GM21529 (cell line): Measurements from ENCODE around the gene STAB2.
"Not testable (repeated sequence)": the region's sequence is repeated elsewhere in the genome, so short reads cannot be mapped to it uniquely, and the experiment has no call there.

Source experiments
- ATAC-seq: cut with Tn5 transposase; IDR thresholded peaks from one replicate; pipeline ENCODE4 v1.9.1; 2021; ENCODE audit not compliant: unreplicated experiment

The STAB2 gene

GRCh38 chr12:103801709-103802585 lies 214.9 kb downstream of the STAB2 start:
- no peak for ATAC-seq

GRCh38 chr12:103802586-103802886 lies 215.5 kb downstream of the STAB2 start:
- ATAC-seq = no peak

- ATAC-seq = no peak
Observed at GRCh38 chr12:103803847-103804246, 216.8 kb downstream of the STAB2 start.

DNA sequence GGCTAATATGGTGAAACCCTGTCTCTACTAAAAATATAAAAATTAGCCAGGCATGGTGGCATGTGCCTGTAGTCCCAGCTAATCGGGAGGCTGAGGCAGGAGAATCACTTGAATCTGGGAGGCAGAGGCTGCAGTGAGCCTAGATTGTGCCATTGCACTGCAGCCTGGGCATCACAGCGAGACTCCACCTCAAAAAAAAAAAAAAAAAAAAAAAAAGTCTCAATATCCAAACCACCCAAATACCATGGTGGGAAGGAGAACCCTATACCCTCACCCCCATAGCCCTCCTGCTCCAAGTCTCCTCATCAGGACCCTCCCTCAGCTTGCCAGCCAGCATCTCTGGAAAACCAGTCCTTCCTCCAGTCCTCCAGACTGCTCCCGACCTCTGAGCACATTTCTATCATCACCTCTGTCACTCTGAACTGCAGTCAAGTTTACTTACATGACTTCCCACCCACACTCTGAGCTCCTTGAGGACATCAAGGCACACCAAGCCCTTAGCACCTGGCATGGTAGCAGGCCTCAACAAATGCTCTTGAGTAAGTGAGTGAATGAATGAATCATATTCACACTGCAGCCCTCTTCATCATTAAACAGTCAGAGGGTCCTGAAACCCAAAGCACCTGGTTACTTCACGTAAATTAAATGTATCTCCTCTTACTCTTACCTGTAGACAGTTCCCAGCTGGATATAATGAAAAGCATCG lies 218.7 kb downstream of the STAB2 start:
- no peak for ATAC-seq

DNA sequence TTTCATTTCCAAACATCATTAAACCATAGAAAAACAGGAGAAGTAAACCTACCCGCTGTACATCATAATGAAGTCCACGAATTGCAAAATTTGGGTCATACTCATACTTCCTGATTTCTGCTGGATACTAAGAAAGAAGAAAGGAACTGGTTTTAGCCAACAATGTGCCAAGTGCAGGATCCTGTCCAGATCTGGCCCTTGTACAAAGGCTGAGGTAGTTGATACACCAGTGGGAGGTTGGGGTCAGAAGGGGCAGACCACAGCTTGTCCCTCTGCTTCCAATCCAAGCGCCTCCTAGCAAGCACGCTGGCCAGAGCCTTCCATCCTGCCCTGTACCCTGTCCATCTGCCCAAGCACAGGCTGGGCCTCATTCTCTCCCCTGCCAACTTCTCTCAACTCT lies 219.7 kb downstream of the STAB2 start:
- no peak for ATAC-seq

DNA sequence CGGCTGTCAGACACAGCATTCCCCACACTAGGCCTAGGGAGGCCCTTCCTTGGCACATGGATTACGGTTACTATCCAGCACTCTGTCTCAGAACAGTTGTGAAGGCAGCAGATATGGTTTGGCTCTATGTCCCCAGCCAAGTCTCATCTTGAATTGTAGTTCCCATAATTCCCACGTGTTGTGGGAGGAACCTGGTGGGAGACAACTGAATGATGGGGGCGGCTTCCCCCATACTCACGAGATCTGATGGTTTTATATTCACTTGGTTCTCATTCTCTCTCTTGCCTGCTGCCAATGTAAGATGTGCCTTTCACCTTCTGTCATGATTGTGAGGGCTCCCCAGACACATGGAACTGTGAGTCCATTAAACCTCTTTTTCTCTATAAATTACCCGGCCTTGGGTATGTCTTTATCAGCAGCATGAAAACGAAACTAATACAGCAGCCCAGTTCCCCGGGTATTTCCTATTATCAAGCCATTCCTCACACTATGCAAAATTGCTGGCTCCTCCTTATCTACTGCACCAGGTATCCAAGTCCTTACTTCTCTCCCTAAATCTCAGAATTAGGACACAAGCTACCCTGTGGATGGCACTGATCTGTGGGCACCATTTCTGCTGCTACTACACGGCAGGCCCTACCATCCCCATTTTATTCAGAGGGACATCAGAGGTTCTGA lies 220.6 kb downstream of the STAB2 start:
- ATAC-seq = no peak

DNA sequence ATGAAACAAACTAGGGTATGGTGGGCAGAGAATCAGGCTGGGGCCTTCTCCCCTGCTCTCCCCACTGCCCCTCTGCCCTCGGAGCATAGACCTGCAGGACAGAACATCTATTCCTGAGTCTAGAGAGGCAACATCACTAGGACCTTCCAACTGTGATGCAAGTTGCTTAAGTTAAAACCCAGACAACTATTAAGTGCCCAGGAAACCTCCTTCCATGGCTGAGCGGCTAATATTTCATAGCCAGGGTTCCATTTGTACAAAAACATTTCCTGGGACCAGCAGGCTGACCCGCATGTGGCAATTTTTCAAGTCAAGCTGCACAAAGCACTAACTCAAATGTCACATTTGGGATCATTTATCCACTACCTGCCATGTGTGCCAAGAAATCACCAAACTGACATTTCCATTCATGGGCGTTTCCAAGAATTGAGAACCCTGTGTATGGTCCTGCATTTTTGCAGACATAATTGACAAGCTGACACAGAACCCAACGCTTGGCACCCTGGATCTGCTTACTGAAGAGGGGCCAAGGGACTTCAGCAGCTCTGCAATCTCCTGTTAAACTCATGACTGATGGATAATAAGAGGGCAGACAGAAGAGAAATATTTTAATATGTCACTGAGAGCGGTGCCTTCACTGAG lies 221.3 kb downstream of the STAB2 start:
- no peak for ATAC-seq

- ATAC-seq = no peak
Observed at GRCh38 chr12:103809154-103809553, 222.1 kb downstream of the STAB2 start.

DNA sequence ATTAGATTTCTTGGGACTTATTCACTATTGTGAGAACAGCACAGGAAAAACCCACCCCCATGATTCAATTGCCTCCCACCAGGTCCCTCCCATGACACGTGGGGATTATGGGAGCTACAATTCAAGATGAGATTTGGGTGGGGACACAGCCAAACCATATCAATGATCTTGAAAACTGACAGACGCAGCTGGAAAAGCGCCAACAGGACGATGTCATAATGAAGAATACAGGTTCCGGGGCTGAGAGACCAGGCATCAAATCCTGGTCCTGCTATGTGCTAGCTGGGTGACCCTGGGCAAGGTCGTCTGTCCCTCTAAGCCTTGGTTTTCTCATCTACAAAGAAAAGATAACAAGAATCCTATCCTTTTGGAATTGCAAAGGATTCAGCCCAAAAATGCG lies 222.6 kb downstream of the STAB2 start:
- ATAC-seq = not testable (repeated sequence)

- ATAC-seq = no peak
Observed at GRCh38 chr12:103810111-103810510, 223.0 kb downstream of the STAB2 start.

DNA sequence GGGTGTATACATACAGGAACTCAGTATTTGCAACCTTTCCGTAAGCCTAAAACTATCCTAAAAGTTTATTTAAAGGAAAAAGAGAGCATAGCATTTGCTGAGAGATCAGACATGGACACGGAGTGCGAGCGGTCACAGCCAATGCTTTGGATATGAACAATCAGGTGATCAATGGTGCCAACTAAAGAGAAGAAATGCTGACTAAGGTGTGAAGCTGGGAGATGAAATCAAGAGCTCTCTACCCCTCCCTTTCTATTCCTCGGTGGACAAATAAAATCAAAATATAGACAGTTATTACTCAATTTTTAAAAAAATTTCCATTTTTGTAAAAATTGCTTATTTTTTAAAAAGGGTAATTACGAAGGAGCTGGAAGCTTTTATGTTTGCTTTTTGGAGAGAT lies 224.7 kb downstream of the STAB2 start:
- ATAC-seq = no peak

GRCh38 chr12:103812789-103813188 lies 225.7 kb downstream of the STAB2 start:
- ATAC-seq = no peak

GRCh38 chr12:103813426-103813825 lies 226.4 kb downstream of the STAB2 start:
- ATAC-seq = no peak

GRCh38 chr12:103813949-103814348 lies 226.9 kb downstream of the STAB2 start:
- no peak for ATAC-seq

DNA sequence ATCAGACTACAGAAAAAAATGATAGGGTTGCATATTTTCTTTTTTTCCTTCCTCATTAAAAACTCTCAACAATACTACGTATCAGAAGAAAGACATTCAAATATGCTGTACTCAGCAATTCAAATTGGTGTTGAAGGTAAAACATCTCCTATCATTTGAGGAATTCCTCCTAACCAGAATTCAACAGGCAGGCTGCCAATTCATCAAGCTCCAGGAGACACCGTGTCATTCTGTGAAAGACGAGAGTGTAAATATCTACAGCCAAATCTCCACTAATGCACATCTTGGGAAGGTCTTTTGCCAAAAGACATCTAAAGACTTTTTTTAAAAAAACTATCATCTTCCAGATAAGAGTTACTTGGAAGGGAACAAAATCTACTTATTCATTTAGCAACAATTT lies 227.4 kb downstream of the STAB2 start:
- no peak for ATAC-seq
